Activated CD8-positive, alpha-beta memory T cell treated with anti-CD3 and anti-CD28 coated beads for 48 hours (primary cell): ENCODE measurements around the gene METAP1D.
"Not testable (repeated sequence)": the region's sequence is repeated elsewhere in the genome, so short reads cannot be mapped to it uniquely, and the experiment has no call there.

Experiments
- DNase-seq, 3 experiments: peaks; one replicate each; pipeline ENCODE4 v3.0.0-alpha.2; 2020; ENCODE audit warnings: low read depth in 2 of 3, low spot score in 2 of 3

METAP1D gene

GRCh38 chr2:172100935-172101820 is 101.4 kb downstream of the METAP1D start:
- peak in 1 of 3 experiments; percentile 23 for DNase-seq

- DNase-seq, result peak in 1 of 3 experiments; percentile 31
Observed at GRCh38 chr2:172101821-172102390, 102.2 kb downstream of the METAP1D start.

GRCh38 chr2:172102391-172103359 is 102.9 kb downstream of the METAP1D start, which contains the start of gene DLX2:
DLX2 (minus strand) TSS chr2:172102900; CDS start chr2:172102538, 362 bp downstream.
- DNase-seq, result peak in 1 of 3 experiments; percentile 30

- peak in 2 of 3 experiments; percentile 73 to 83 for DNase-seq
Observed at GRCh38 chr2:172103471-172104272, 103.9 kb downstream of the METAP1D start.

- DNase-seq, result peak in 1 of 3 experiments; percentile 6
Observed at GRCh38 chr2:172105471-172106107, 105.8 kb downstream of the METAP1D start.

- DNase-seq, result peak in 1 of 3 experiments; percentile 28
Observed at GRCh38 chr2:172106108-172106961, 106.6 kb downstream of the METAP1D start.

GRCh38 chr2:172107690-172108586 is 108.2 kb downstream of the METAP1D start:
- DNase-seq, result no peak

GRCh38 chr2:172108587-172108930 is 108.8 kb downstream of the METAP1D start:
- DNase-seq, result no peak

GRCh38 chr2:172109256-172109987 is 109.7 kb downstream of the METAP1D start:
- DNase-seq, result no peak

GRCh38 chr2:172109988-172110811 is 110.4 kb downstream of the METAP1D start:
- no peak for DNase-seq

- no peak for DNase-seq
Observed at GRCh38 chr2:172113617-172114016, 113.9 kb downstream of the METAP1D start.

GRCh38 chr2:172114176-172114575 is 114.4 kb downstream of the METAP1D start:
- not testable (repeated sequence) for DNase-seq

GRCh38 chr2:172114579-172114978 is 114.8 kb downstream of the METAP1D start:
- DNase-seq, result no peak

GRCh38 chr2:172116107-172116506 is 116.4 kb downstream of the METAP1D start:
- no peak for DNase-seq

GRCh38 chr2:172119089-172119488 is 119.3 kb downstream of the METAP1D start:
- no peak for DNase-seq

GRCh38 chr2:172120118-172120517 is 120.4 kb downstream of the METAP1D start:
- DNase-seq, result no peak
